OCI-LY7 (cell line): ENCODE results near the gene RNPEPL1. TPM values are rescaled to one million over a fixed set of nuclear protein-coding genes. Genes with fewer than 3 reads are reported as not detected.

Experiments used
- BruUV-seq: library from RNA; stranded (reverse); fragments of 400-500 nt; replicated peaks from 2 replicates; lab custom pipeline; 2021; lab: Mats Ljungman, UMichigan
- CTCF ChIA-PET: fragments of 300-600 bp; sonication (Branson Sonifier 250); formaldehyde crosslinking; loops from one replicate; lab custom pipeline; 2022; ENCODE audit warnings: antibody characterized with exemption; ENCODE audit not compliant: unreplicated experiment; lab: Charles Lee
- POLR2A ChIA-PET: fragments of 300-600 bp; sonication (Branson Sonifier 250); formaldehyde crosslinking; loops from one replicate; lab custom pipeline; 2022; ENCODE audit warnings: antibody characterized with exemption; lab: Charles Lee
- DNase-seq: peaks from one replicate; pipeline ENCODE4 v3.0.0-alpha.2; 2015; ENCODE audit warnings: low spot score
- H2AFZ ChIP-seq: fragments of 200-600 bp; sonication (generic), shearing (Covaris generic); 2 replicates; pipeline ENCODE4 v1.6.1; 2014; ENCODE audit warnings: mild to moderate bottlenecking, antibody characterized with exemption, low read length, moderate library complexity
- H3K27ac ChIP-seq: fragments of 200-600 bp; sonication (generic); 2 replicates; pipeline ENCODE4 v1.5.1; 2014; ENCODE audit warnings: mixed run types, low read depth, mild to moderate bottlenecking, moderate library complexity, low read length, inconsistent platforms; ENCODE audit not compliant: poor library complexity, severe bottlenecking
- H3K36me3 ChIP-seq: fragments of 200-600 bp; sonication (generic); 2 replicates; pipeline ENCODE4 v1.6.1; 2014; ENCODE audit warnings: mild to moderate bottlenecking, antibody characterized with exemption, low read length, moderate library complexity, mixed read lengths; ENCODE audit not compliant: insufficient read depth
- H3K4me1 ChIP-seq: fragments of 200-600 bp; sonication (generic); 2 replicates; pipeline ENCODE4 v1.5.1; 2014; ENCODE audit warnings: mild to moderate bottlenecking, low read length; ENCODE audit not compliant: insufficient read depth, poor library complexity, severe bottlenecking
- H3K4me2 ChIP-seq: fragments of 200-600 bp; sonication (generic); 2 replicates; pipeline ENCODE4 v1.6.1; 2014; ENCODE audit warnings: mild to moderate bottlenecking, low read length
- H3K4me3 ChIP-seq: fragments of 200-600 bp; sonication (generic); 2 replicates; pipeline ENCODE4 v1.5.1; 2014; ENCODE audit warnings: mild to moderate bottlenecking, low read depth, low read length; ENCODE audit not compliant: poor library complexity, severe bottlenecking
- H3K79me2 ChIP-seq: fragments of 200-600 bp; sonication (generic); 2 replicates; pipeline ENCODE4 v1.6.1; 2016; ENCODE audit warnings: low read depth, mild to moderate bottlenecking, low read length, moderate library complexity, mixed read lengths; ENCODE audit not compliant: insufficient read depth
- H3K9me2 ChIP-seq: fragments of 200-600 bp; sonication (generic); 2 replicates; pipeline ENCODE4 v1.6.1; 2016; ENCODE audit warnings: mild to moderate bottlenecking, low read length, mixed read lengths; ENCODE audit not compliant: insufficient read depth
- H3K9me3 ChIP-seq: fragments of 200-600 bp; sonication (generic); 2 replicates; pipeline ENCODE4 v1.6.1; 2014; ENCODE audit warnings: mild to moderate bottlenecking, mixed run types, low read length, mixed read lengths
- H4K20me1 ChIP-seq: fragments of 200-600 bp; sonication (generic); 2 replicates; pipeline ENCODE4 v1.6.1; 2014; ENCODE audit warnings: mild to moderate bottlenecking, antibody characterized with exemption, low read length, moderate library complexity, mixed read lengths; ENCODE audit not compliant: insufficient read depth
- EZH2phosphoT487 ChIP-seq: fragments of 200-600 bp; sonication (generic); IDR thresholded peaks from 2 replicates; pipeline ENCODE4 v1.6.1; 2018; ENCODE audit warnings: low read depth, borderline replicate concordance, mild to moderate bottlenecking, mixed run types, antibody characterized with exemption, low read length, moderate library complexity, mixed read lengths
- intact Hi-C: fragments of 100-400 bp; cut with micrococcal nuclease; formaldehyde crosslinking; loops from one replicate; pipeline ENCODE4 v1.10.0; 2022; ENCODE audit not compliant: unreplicated experiment
- total RNA-seq, 2 experiments: library from RNA; depleted of rRNA in 1 of 2; stranded (reverse); fragments of >200 nt in 1 of 2; shearing (Covaris generic) in 1 of 2; gene quantifications; 2 replicates each; pipeline ENCODE4 v1.2.3, GENCODE V29; 2014 to 2022
- TF ChIP-seq, protein P1 (sequence below): fragments of 200-600 bp; sonication (generic); conservative IDR thresholded peaks from 2 replicates; pipeline ENCODE4 v1.5.1; 2014; ENCODE audit warnings: mild to moderate bottlenecking, antibody characterized with exemption, low read length, moderate library complexity, mixed read lengths

The RNPEPL1 gene
- total RNA-seq, 2 experiments from 2014 or later = 41.9 to 51.8 TPM

DNA sequence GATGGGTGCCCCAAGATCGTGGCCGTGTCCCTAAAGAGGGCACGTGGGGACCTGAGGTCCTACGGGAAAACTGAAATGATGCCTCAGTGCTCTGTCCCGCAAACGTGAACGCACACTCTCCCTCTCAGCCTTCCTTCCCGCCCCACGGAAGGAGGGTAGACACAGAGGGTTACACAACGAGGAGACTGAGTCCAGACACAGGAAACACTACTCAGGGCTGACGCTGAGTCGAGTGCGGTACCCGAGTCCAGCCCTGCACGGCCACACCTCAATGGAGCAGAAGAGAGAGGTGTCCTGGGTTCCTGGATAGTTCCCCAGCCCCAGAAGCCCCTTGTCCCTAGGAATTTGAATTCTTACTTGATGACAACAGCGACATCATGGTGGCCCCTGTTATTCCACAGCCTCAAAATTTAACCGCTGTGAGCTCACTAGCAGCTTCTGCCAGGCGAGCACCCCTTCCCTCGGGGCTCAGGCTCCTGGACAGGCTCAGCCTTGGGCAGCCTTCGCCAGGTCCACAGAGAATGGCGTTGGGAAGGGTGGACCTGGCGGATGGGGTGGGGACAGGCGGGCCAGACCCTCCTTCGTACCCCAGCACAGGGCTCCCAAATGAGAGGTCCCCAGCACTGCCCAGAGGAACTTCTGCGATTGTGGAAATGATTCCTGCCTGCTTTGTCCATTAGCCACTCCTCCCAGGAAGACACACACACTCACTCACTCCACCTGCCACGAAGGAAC, 980 bp upstream of the RNPEPL1 start:
- Histone ChIP-seq H3K27ac (peak overlapping the region; percentile 75), H2AFZ (peak overlapping the region; percentile 49; the same call in 1 of the 2 replicates), H3K4me3 (peak overlapping the region; percentile 72), H4K20me1 (0 out of 2 replicates have a peak, but pooled peaks cover 5% of the 10 kb centered on the region), H3K9me2 (no peaks in the 10 kb centered on the region), H3K9me3 (no peaks in the 10 kb centered on the region), H3K79me2 (peaks cover 13% of the 10 kb centered on the region; the same call in 1 of the 2 replicates), H3K4me2 (peak overlapping the region; percentile 95), H3K4me1 (peaks cover 55% of the 10 kb centered on the region), H3K36me3 (peaks cover 19% of the 10 kb centered on the region)
- BruUV-seq = TSS peak; percentile 21
- DNase-seq = no peak
- CTCF ChIA-PET = interaction anchor here (0.6 to 1.9 kb wide), 3 partner anchors 13 to 189 kb away, joined by 3 to 7 read pairs (median 3); no protein-coding TSS in a partner anchor
- POLR2A ChIA-PET = interaction anchor here (2.4 to 2.9 kb wide), 2 partner anchors 13 to 18 kb away, joined by 12 to 59 read pairs; partner anchors contain the start of gene CAPN10
- intact Hi-C loops = no loop called here
- TF ChIP-seq, protein P1, sequence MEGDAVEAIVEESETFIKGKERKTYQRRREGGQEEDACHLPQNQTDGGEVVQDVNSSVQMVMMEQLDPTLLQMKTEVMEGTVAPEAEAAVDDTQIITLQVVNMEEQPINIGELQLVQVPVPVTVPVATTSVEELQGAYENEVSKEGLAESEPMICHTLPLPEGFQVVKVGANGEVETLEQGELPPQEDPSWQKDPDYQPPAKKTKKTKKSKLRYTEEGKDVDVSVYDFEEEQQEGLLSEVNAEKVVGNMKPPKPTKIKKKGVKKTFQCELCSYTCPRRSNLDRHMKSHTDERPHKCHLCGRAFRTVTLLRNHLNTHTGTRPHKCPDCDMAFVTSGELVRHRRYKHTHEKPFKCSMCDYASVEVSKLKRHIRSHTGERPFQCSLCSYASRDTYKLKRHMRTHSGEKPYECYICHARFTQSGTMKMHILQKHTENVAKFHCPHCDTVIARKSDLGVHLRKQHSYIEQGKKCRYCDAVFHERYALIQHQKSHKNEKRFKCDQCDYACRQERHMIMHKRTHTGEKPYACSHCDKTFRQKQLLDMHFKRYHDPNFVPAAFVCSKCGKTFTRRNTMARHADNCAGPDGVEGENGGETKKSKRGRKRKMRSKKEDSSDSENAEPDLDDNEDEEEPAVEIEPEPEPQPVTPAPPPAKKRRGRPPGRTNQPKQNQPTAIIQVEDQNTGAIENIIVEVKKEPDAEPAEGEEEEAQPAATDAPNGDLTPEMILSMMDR = no peak
- TF ChIP-seq EZH2phosphoT487 = no peak

DNA sequence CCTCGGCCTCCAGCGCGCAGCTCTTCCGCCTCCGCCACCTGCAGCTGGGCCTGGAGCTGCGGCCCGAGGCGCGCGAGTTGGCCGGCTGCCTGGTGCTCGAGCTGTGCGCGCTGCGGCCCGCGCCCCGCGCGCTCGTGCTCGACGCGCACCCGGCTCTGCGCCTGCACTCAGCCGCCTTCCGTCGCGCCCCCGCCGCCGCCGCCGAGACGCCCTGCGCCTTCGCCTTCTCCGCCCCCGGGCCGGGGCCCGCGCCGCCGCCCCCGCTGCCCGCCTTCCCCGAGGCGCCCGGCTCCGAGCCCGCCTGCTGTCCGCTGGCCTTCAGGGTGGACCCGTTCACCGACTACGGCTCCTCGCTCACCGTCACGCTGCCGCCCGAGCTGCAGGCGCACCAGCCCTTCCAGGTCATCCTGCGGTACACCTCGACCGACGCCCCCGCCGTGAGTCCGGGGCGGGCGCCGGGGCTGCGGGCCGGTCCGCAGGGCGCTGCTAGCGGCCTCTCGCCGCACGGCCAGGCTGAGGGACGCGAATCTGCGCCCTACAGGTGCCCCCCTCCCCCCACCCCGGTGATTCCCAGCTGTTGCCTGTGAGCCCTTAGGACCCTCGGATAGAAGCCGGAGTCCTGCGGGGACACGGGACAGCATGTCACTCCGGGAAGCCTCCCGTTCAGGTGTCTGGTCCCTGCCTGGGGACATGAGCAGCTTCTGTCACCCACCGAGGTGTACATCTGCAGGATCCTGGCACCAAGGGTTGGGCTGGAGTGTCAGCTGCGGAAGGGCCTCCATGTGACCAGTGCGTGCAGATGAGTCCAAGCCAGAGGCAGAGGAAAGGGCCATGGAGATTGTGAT, 616 bp downstream of the RNPEPL1 start:
- Histone ChIP-seq H3K36me3 (peaks cover 3% of the 10 kb centered on the region; the same call in 1 of the 2 replicates), H3K27ac (peak overlapping the region; percentile 57), H3K4me3 (peak overlapping the region; percentile 83), H3K79me2 (peaks cover 13% of the 10 kb centered on the region; the same call in 1 of the 2 replicates), H3K4me1 (peaks cover 48% of the 10 kb centered on the region), H3K4me2 (peak overlapping the region; percentile 99), H2AFZ (no peak overlapping the region), H3K9me3 (no peaks in the 10 kb centered on the region), H4K20me1 (0 out of 2 replicates have a peak, but pooled peaks cover 5% of the 10 kb centered on the region), H3K9me2 (no peaks in the 10 kb centered on the region)
- intact Hi-C loops = no loop called here
- TF ChIP-seq EZH2phosphoT487 = no peak
- TF ChIP-seq, protein P1 = no peak
- ChIA-PET CTCF (interaction anchor here (0.6 to 1.4 kb wide), 2 partner anchors 16 to 103 kb away, joined by 3 to 5 read pairs; no protein-coding TSS in a partner anchor), POLR2A (interaction anchor here (1.1 to 1.2 kb wide), 2 partner anchors 11 to 18 kb away, joined by 3 to 5 read pairs; partner anchors contain the start of gene CAPN10)
- BruUV-seq = no TSS peak
- DNase-seq = peak; percentile 80
